ENCODE results near the gene IRF2BP2. TPM values are rescaled to one million over a fixed set of nuclear protein-coding genes. Genes with fewer than 3 reads are reported as not detected.
A peak's percentile ranks its signal among the peaks of the same experiment; 100 is the strongest.

IRF2BP2 gene
- total RNA-seq, 1 donor from 2014 or later: 72.9 TPM

- Histone ChIP-seq H3K27ac (peak overlapping the region; percentile 99), H3K9me3 (no peaks in the 10 kb centered on the region), H3K4me3 (peak overlapping the region; percentile 14 to 56), H3K27me3 (no peaks in the 10 kb centered on the region), H3K36me3 (no peaks in the 10 kb centered on the region), H3K4me1 (peaks cover 56% of the 10 kb centered on the region)
- no peak for TF ChIP-seq POLR2A (IDR thresholded peaks at IDR 0.05)
- TF ChIP-seq POLR2AphosphoS5 (IDR thresholded peaks at IDR 0.05; ENCODE audit: insufficient read depth in 1 of 2, low read depth in 1 of 2): peak in 1 of 2 donors; percentile 51
- intact Hi-C loops (cut with DNase I): loop anchor here (5.0 to 10.0 kb wide), 2 partner anchors 369 to 1451 kb away; partner anchors contain the start of gene NID1
- DNase-seq (ENCODE audit: extremely low spot score in 2 of 2): no peak
Measured at GRCh38 chr1:234613128-234613875, 3.3 kb upstream of the IRF2BP2 start.

GRCh38 chr1:234612352-234613127 lies 2.6 kb upstream of the IRF2BP2 start:
- Histone ChIP-seq H3K27ac (peak overlapping the region; percentile 99), H3K4me1 (peaks cover 51% of the 10 kb centered on the region), H3K4me3 (peak overlapping the region; percentile 14 to 56), H3K36me3 (peaks cover 0 to 4% of the 10 kb centered on the region in 2 donors), H3K27me3 (no peaks in the 10 kb centered on the region), H3K9me3 (no peaks in the 10 kb centered on the region)
- intact Hi-C loops (cut with DNase I): loop anchor here (5.0 to 10.0 kb wide), 2 partner anchors 370 to 1452 kb away; partner anchors contain the start of gene NID1
- DNase-seq (ENCODE audit: extremely low spot score in 2 of 2): peak in 1 of 2 donors; percentile 98
- TF ChIP-seq CTCF (IDR thresholded peaks at IDR 0.05) (no peak), POLR2A (IDR thresholded peaks at IDR 0.05) (peak in 1 of 2 donors; percentile 60), POLR2AphosphoS5 (IDR thresholded peaks at IDR 0.05; ENCODE audit: insufficient read depth in 1 of 2, low read depth in 1 of 2) (peak; percentile 86 to 98)

GRCh38 chr1:234611847-234612351 lies 1.9 kb upstream of the IRF2BP2 start:
- Histone ChIP-seq H3K9me3 (no peaks in the 10 kb centered on the region), H3K36me3 (peaks cover 0 to 11% of the 10 kb centered on the region in 2 donors), H3K27ac (peak overlapping the region; percentile 99), H3K27me3 (no peaks in the 10 kb centered on the region), H3K4me3 (peak overlapping the region; percentile 14 to 56), H3K4me1 (peaks cover 51% of the 10 kb centered on the region)
- peak in 1 of 2 donors; percentile 40 for DNase-seq (ENCODE audit: extremely low spot score in 2 of 2)
- TF ChIP-seq CTCF (IDR thresholded peaks at IDR 0.05) (no peak), POLR2AphosphoS5 (IDR thresholded peaks at IDR 0.05; ENCODE audit: insufficient read depth in 1 of 2, low read depth in 1 of 2) (no peak), POLR2A (IDR thresholded peaks at IDR 0.05) (no peak)
- intact Hi-C loops (cut with DNase I): loop anchor here (2.0 to 10.0 kb wide), 5 partner anchors 81 to 1453 kb away; partner anchors contain the start of gene NID1

- peak in 1 of 2 donors; percentile 12 for TF ChIP-seq POLR2A (IDR thresholded peaks at IDR 0.05)
- no peak for TF ChIP-seq CTCF (IDR thresholded peaks at IDR 0.05)
- peak in 1 of 2 donors; percentile 13 for TF ChIP-seq POLR2AphosphoS5 (IDR thresholded peaks at IDR 0.05; ENCODE audit: insufficient read depth in 1 of 2, low read depth in 1 of 2)
- Histone ChIP-seq H3K27ac (peak overlapping the region; percentile 99), H3K27me3 (no peaks in the 10 kb centered on the region), H3K36me3 (peaks cover 0 to 17% of the 10 kb centered on the region in 2 donors), H3K9me3 (no peaks in the 10 kb centered on the region), H3K4me1 (peaks cover 45% of the 10 kb centered on the region), H3K4me3 (peak overlapping the region; percentile 56 to 62)
- intact Hi-C loops (cut with DNase I): loop anchor here (2.0 to 10.0 kb wide), 5 partner anchors 81 to 1453 kb away; partner anchors contain the start of gene NID1
- no peak for DNase-seq (ENCODE audit: extremely low spot score in 2 of 2)
Measured at GRCh38 chr1:234611225-234611846, 1.4 kb upstream of the IRF2BP2 start.
